K562 (cell line): Measurements from ENCODE around the gene FAM167B. TPM values are rescaled to one million over a fixed set of nuclear protein-coding genes. Genes with fewer than 3 reads are reported as not detected.

ENCODE experiments used
- CC2D1A ChIP-seq: fragments of 450-650 bp; IDR thresholded peaks from 2 replicates; pipeline ENCODE4 v1.6.1; 2017; ENCODE audit warnings: mild to moderate bottlenecking
- DPF2 ChIP-seq: fragments of 450-650 bp; IDR thresholded peaks from 2 replicates; pipeline ENCODE4 v1.6.1; 2016
- ELF4 ChIP-seq: fragments of 450-650 bp; formaldehyde crosslinking; IDR thresholded peaks from 2 replicates; pipeline ENCODE4 v1.4.0; 2022; ENCODE audit warnings: missing genetic modification characterization
- ESRRA ChIP-seq: fragments of 450-650 bp; IDR thresholded peaks from 2 replicates; pipeline ENCODE4 v1.6.1; 2014; ENCODE audit warnings: low read depth, mild to moderate bottlenecking, moderate library complexity, borderline replicate concordance
- ILF3 ChIP-seq: fragments of 450-650 bp; IDR thresholded peaks from 2 replicates; pipeline ENCODE4 v1.6.1; 2018; ENCODE audit warnings: antibody characterized with exemption, mild to moderate bottlenecking, moderate library complexity, borderline replicate concordance
- MEF2D ChIP-seq: conservative IDR thresholded peaks from 2 replicates; pipeline ENCODE4 v1.6.1; 2016; ENCODE audit warnings: low read depth, missing genetic modification characterization, missing compliant biosample characterization
- PHB2 ChIP-seq: fragments of 450-650 bp; IDR thresholded peaks from 2 replicates; pipeline ENCODE4 v1.6.1; 2017; ENCODE audit warnings: low read depth
- PML ChIP-seq: IDR thresholded peaks from 2 replicates; pipeline ENCODE4 v1.6.1; 2012; ENCODE audit warnings: low read length, inconsistent platforms
- PTRF ChIP-seq: fragments of 450-650 bp; IDR thresholded peaks from 2 replicates; pipeline ENCODE4 v1.6.1; 2016; ENCODE audit warnings: mild to moderate bottlenecking, missing genetic modification characterization, missing compliant biosample characterization
- TEAD2 ChIP-seq: fragments of 450-650 bp; IDR thresholded peaks from 2 replicates; pipeline ENCODE4 v1.6.1; 2016; ENCODE audit warnings: missing genetic modification characterization, control low read depth, missing compliant biosample characterization
- U2AF2 ChIP-seq: fragments of 200-400 bp; formaldehyde crosslinking; optimal IDR thresholded peaks from 2 replicates; pipeline ENCODE3; 2017; ENCODE audit warnings: low read depth, mild to moderate bottlenecking, low read length
- ZNF695 ChIP-seq: fragments of 450-650 bp; formaldehyde crosslinking; IDR thresholded peaks from 2 replicates; pipeline ENCODE4 v1.4.0; 2020; ENCODE audit warnings: mild to moderate bottlenecking, moderate library complexity
- ZNF79 ChIP-seq: fragments of 250-450 bp; sonication (Bioruptor Pico); IDR thresholded peaks from 2 replicates; pipeline ENCODE4 v1.4.0; 2020; ENCODE audit warnings: low read depth, mild to moderate bottlenecking, moderate library complexity
- polyA plus RNA-seq, 8 experiments: library from polyadenylated mRNA; depleted of rRNA in 4 of 8; stranded (reverse) in 5 of 8; unstranded in 3 of 8; fragments of >200 nt; fragmentation: Nextera tagmentation in 2 of 8; fragmentation: Illumina TruSeq in 1 of 8; extraction: Ambion mirVana in 2 of 8; extraction: Trizol in 1 of 8; gene quantifications; 2 replicates each; pipeline versions ENCODE4 v1.2.1 to v1.2.3, GENCODE V29; 2011 to 2014; ENCODE audit warnings: inconsistent platforms in 1 of 8, missing spikeins in 1 of 8
- total RNA-seq, 7 experiments: library from RNA; depleted of rRNA in 6 of 7; stranded (reverse); fragments of >200 nt in 6 of 7; fragmentation: Illumina TruSeq in 2 of 7; extraction: Trizol in 2 of 7; gene quantifications; 2 replicates each; pipeline versions ENCODE4 v1.2.1 to v1.2.3, GENCODE V29; 2011 to 2021; ENCODE audit warnings: low replicate concordance in 1 of 7
- TF ChIP-seq, protein P1 (sequence below): fragments of 250-450 bp; sonication (Bioruptor Pico); IDR thresholded peaks from 2 replicates; pipeline ENCODE4 v1.4.0; 2020; ENCODE audit warnings: borderline replicate concordance
- TF ChIP-seq, protein P2 (sequence below): fragments of 450-650 bp; IDR thresholded peaks from 2 replicates; pipeline ENCODE4 v1.7.0; 2016; ENCODE audit warnings: borderline replicate concordance
- TF ChIP-seq, protein P3 (sequence below): fragments of 450-650 bp; IDR thresholded peaks from 2 replicates; pipeline ENCODE4 v1.6.1; 2016; ENCODE audit warnings: missing biosample characterization, missing genetic modification characterization
- TF ChIP-seq, protein P4 (sequence below): fragments of 250-450 bp; sonication (Bioruptor Pico); IDR thresholded peaks from 2 replicates; pipeline ENCODE4 v1.9.0; 2021; ENCODE audit warnings: mild to moderate bottlenecking, inconsistent platforms
- TF ChIP-seq, protein P5 (sequence below): IDR thresholded peaks from 3 replicates; pipeline ENCODE4 v1.6.1; 2011; ENCODE audit warnings: borderline replicate concordance, mild to moderate bottlenecking, moderate library complexity; ENCODE audit not compliant: insufficient read length; ENCODE audit errors: extremely low read depth

Gene FAM167B
- total and polyA plus RNA-seq, 9 of the 15 experiments (the other 6 are each of a cell fraction or from before 2014, with no cell fraction given): not detected

DNA sequence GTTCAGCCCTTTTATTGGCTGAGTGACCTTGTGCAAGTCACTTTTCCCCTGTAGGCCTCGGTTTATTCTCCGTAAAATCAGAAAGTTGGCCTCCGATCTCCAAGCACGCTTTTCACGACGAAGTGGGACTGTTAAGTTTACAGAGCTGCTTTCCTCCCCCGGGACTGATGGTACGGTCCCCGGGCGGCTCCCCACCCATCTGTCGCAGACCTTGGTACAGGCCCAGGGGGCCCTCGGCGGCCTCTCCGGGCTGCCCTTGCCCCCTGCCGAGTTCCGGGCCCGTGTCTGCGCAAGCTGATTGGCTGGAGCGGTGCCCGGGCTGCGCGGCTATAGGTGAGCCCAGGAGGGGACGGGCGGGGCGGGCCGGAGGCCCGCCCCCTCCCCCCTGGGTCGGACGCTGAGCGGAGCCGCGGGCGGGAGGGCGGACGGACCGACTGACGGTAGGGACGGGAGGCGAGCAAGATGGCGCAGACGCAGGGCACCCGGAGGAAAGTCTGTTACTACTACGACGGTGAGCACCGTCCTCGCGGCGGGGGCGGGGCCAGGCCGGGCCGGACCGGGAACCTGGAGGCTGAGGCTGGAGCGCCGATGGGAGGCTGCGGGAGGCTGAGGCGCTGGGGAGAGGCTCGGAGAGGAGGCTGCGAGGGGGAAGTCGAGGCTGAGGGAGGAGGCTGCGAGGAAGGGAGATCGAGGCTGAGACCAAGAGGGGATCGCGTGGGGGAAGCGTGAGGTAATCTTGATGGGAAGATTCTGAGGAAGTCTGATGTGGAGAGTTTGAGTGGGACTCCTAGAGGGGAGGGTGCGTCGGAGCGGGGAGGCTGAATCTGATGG is 44.9 kb downstream of the FAM167B start, which contains the start of gene HDAC1 (continued):
- TF ChIP-seq, protein P1, sequence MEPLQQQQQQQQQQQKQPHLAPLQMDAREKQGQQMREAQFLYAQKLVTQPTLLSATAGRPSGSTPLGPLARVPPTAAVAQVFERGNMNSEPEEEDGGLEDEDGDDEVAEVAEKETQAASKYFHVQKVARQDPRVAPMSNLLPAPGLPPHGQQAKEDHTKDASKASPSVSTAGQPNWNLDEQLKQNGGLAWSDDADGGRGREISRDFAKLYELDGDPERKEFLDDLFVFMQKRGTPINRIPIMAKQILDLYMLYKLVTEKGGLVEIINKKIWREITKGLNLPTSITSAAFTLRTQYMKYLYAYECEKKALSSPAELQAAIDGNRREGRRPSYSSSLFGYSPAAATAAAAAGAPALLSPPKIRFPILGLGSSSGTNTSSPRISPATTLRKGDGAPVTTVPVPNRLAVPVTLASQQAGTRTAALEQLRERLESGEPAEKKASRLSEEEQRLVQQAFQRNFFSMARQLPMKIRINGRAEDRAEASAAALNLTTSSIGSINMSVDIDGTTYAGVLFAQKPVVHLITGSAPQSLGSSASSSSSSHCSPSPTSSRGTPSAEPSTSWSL (CRISPR knock-in tag): 0 out of 2 replicates have a peak, but pooled peaks have one; percentile 37
- peak; percentile 47 for TF ChIP-seq ESRRA
- TF ChIP-seq PTRF (tag): no peak
- TF ChIP-seq PHB2: peak; percentile 60; the same call in 1 of the 2 replicates
- peak; percentile 35; the same call in 1 of the 2 replicates for TF ChIP-seq MEF2D (tag)
- TF ChIP-seq, protein P2, sequence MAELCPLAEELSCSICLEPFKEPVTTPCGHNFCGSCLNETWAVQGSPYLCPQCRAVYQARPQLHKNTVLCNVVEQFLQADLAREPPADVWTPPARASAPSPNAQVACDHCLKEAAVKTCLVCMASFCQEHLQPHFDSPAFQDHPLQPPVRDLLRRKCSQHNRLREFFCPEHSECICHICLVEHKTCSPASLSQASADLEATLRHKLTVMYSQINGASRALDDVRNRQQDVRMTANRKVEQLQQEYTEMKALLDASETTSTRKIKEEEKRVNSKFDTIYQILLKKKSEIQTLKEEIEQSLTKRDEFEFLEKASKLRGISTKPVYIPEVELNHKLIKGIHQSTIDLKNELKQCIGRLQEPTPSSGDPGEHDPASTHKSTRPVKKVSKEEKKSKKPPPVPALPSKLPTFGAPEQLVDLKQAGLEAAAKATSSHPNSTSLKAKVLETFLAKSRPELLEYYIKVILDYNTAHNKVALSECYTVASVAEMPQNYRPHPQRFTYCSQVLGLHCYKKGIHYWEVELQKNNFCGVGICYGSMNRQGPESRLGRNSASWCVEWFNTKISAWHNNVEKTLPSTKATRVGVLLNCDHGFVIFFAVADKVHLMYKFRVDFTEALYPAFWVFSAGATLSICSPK: peak; percentile 97; the same call in 1 of the 2 replicates
- no peak for TF ChIP-seq TEAD2
- TF ChIP-seq, protein P3, sequence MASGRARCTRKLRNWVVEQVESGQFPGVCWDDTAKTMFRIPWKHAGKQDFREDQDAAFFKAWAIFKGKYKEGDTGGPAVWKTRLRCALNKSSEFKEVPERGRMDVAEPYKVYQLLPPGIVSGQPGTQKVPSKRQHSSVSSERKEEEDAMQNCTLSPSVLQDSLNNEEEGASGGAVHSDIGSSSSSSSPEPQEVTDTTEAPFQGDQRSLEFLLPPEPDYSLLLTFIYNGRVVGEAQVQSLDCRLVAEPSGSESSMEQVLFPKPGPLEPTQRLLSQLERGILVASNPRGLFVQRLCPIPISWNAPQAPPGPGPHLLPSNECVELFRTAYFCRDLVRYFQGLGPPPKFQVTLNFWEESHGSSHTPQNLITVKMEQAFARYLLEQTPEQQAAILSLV: no peak
- peak; percentile 78 for TF ChIP-seq ELF4 (CRISPR knock-in tag)
- TF ChIP-seq PML: no peak; the same call in 1 of the 2 replicates
- no peak for TF ChIP-seq ZNF695 (CRISPR knock-in tag)
- TF ChIP-seq, protein P4, sequence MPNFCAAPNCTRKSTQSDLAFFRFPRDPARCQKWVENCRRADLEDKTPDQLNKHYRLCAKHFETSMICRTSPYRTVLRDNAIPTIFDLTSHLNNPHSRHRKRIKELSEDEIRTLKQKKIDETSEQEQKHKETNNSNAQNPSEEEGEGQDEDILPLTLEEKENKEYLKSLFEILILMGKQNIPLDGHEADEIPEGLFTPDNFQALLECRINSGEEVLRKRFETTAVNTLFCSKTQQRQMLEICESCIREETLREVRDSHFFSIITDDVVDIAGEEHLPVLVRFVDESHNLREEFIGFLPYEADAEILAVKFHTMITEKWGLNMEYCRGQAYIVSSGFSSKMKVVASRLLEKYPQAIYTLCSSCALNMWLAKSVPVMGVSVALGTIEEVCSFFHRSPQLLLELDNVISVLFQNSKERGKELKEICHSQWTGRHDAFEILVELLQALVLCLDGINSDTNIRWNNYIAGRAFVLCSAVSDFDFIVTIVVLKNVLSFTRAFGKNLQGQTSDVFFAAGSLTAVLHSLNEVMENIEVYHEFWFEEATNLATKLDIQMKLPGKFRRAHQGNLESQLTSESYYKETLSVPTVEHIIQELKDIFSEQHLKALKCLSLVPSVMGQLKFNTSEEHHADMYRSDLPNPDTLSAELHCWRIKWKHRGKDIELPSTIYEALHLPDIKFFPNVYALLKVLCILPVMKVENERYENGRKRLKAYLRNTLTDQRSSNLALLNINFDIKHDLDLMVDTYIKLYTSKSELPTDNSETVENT: peak; percentile 92
- no peak for TF ChIP-seq ILF3
- TF ChIP-seq CC2D1A: peak; percentile 78
- no peak for TF ChIP-seq ZNF79 (CRISPR knock-in tag)
- peak; percentile 60; the same call in 1 of the 2 replicates for TF ChIP-seq DPF2
- TF ChIP-seq, protein P5, sequence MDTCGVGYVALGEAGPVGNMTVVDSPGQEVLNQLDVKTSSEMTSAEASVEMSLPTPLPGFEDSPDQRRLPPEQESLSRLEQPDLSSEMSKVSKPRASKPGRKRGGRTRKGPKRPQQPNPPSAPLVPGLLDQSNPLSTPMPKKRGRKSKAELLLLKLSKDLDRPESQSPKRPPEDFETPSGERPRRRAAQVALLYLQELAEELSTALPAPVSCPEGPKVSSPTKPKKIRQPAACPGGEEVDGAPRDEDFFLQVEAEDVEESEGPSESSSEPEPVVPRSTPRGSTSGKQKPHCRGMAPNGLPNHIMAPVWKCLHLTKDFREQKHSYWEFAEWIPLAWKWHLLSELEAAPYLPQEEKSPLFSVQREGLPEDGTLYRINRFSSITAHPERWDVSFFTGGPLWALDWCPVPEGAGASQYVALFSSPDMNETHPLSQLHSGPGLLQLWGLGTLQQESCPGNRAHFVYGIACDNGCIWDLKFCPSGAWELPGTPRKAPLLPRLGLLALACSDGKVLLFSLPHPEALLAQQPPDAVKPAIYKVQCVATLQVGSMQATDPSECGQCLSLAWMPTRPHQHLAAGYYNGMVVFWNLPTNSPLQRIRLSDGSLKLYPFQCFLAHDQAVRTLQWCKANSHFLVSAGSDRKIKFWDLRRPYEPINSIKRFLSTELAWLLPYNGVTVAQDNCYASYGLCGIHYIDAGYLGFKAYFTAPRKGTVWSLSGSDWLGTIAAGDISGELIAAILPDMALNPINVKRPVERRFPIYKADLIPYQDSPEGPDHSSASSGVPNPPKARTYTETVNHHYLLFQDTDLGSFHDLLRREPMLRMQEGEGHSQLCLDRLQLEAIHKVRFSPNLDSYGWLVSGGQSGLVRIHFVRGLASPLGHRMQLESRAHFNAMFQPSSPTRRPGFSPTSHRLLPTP: no peak
- no peak for TF ChIP-seq U2AF2
